Activated T-cell treated with anti-CD3 and anti-CD28 coated beads, Interleukin-2, amount 50 U/mL, for 24 hours (primary cell): ENCODE results near the gene IGFBP2.

Experiments
- DNase-seq: peaks from one replicate; pipeline ENCODE4 v3.0.0-alpha.2; 2020
- H3K27ac Mint-ChIP-seq: 2 replicates; pipeline ENCODE4 v1.8.0; 2020; ENCODE audit warnings: mild to moderate bottlenecking, mixed read lengths
- H3K27me3 Mint-ChIP-seq: 2 replicates; pipeline ENCODE4 v1.8.0; 2020; ENCODE audit warnings: mixed read lengths
- H3K36me3 Mint-ChIP-seq: 2 replicates; pipeline ENCODE4 v1.8.0; 2020; ENCODE audit warnings: low read depth, mixed read lengths
- H3K4me1 Mint-ChIP-seq: 2 replicates; pipeline ENCODE4 v1.8.0; 2020; ENCODE audit warnings: low read depth, mixed read lengths
- H3K4me3 Mint-ChIP-seq: 2 replicates; pipeline ENCODE4 v1.8.0; 2020; ENCODE audit warnings: mild to moderate bottlenecking, moderate library complexity, mixed read lengths
- H3K9me3 Mint-ChIP-seq: 2 replicates; pipeline ENCODE4 v1.8.0; 2020; ENCODE audit warnings: mixed read lengths

The IGFBP2 gene

DNA sequence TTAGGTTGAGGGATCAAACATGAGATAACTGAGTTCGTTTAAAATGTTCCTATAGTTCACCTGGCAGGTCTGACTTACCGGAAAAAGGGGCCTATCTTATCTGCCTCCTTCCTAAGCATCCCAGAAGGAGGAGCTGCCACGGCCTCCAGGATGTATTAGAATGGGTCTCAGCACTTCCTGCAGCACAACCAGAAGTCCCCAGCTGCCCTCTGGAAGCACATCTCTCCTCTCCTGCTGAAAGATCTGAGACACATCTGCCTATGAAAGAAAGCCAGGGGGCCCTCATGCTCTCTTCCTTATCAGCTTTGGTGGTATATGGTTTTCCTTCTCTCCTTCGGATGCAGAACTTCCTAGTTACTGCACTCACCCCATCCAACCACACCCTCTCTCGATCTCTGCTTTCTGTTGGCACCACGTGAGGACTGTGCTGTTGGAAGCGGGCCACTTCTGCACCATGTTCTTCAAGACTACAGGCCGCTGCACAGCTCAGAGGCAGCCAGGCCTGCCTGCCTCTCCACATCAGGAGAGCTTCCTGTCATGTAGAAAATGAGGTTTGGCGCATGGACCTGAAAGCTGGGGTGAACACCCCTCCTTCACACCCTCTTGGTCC lies 55.6 kb downstream of the IGFBP2 start:
- Mint-ChIP-seq H3K4me3 (no peak overlapping the region), H3K27ac (no peak overlapping the region), H3K27me3 (peaks cover 68% of the 10 kb centered on the region), H3K4me1 (peaks cover 24% of the 10 kb centered on the region), H3K36me3 (no peaks in the 10 kb centered on the region), H3K9me3 (no peaks in the 10 kb centered on the region)
- DNase-seq = no peak

DNA sequence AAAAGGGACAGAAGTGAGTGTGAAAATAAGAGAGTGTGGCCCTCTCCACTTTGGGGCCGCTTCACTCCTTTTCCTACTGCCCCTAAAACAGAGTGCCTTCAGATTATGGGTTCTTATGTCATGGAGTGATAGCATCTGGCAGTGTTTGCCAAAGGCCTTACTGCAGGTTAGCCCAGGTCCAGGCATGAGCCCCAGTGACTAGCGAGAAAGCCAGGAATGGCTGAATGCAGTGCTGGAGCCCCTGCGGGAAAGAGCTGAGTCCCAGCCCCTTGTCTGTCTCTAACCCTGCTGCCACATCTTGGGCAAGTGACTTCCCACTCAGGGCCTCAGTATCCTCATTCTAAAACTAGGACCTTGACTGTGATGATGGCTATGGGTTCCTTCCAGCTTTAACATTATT lies 56.2 kb downstream of the IGFBP2 start:
- H3K4me1 Mint-ChIP-seq = peaks cover 28% of the 10 kb centered on the region
- peaks cover 68% of the 10 kb centered on the region for H3K27me3 Mint-ChIP-seq
- H3K4me3 Mint-ChIP-seq = no peak overlapping the region
- H3K36me3 Mint-ChIP-seq = no peaks in the 10 kb centered on the region
- H3K9me3 Mint-ChIP-seq = no peaks in the 10 kb centered on the region
- no peak overlapping the region for H3K27ac Mint-ChIP-seq
- no peak for DNase-seq

DNA sequence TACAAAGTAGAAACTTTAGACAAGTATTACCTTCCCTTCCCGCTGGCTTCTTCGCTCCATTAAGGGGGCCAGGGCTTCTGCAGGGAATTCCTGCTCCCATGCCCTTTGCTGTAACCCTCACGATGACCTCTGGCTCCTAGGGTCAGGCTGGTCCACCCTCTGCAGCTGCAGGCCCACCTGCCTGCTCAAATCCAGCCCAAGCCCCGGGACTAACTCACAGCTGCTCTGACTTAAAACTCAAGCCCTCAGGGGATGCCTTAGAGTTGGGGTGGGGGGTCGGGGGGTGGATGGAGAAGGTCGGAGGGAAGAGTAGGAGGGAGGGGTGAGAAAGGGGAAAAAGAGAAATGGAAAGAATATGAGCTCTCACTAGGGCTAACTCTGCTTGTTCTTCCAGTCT lies 57.2 kb downstream of the IGFBP2 start:
- no peaks in the 10 kb centered on the region for H3K9me3 Mint-ChIP-seq
- H3K36me3 Mint-ChIP-seq = no peaks in the 10 kb centered on the region
- no peak overlapping the region for H3K4me3 Mint-ChIP-seq
- H3K4me1 Mint-ChIP-seq = peaks cover 33% of the 10 kb centered on the region
- H3K27me3 Mint-ChIP-seq = peaks cover 71% of the 10 kb centered on the region
- no peak for DNase-seq
- no peak overlapping the region for H3K27ac Mint-ChIP-seq

DNA sequence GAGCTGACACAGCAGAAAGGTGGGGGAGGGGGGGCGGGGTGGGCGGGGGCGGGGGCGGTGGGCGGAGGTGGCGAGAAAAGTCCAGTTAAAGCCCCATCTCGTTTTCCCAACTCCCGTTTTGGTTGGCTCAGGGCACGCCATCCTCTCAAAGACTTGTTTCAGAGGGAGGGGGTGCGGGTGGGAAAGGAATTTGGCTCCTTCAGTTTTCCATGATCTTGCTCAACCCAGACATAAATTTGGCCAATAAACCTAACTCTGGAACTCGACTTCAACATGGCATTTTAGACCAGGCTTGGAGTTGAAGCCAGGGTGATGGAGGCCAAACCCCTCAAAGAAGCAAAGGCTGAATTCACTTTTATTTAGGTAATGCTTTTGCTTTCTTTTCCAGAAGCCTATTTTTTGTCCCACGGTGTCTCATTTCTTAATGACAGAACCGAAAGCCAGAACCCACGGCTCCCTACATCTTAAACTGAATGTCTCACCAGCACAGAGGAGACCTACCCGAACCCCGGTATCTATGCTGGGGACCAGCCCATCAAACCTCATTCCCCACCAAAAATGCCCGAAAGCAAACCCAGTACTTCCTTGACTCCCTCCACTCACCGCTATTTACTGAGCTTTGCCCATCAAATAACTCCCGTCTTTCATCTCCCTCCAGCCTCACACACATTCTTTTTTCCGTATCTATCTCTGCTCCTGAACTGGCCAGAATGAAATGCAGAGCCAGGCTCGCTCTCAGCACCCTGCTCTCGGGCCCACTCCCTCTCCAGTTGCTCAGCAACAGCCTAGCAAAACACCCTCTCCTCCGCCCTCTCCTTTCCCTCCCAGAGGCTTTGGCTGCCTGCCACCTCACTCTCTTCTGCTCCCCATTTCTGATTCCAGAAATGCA lies 57.9 kb downstream of the IGFBP2 start:
- H3K27me3 Mint-ChIP-seq = peaks cover 71% of the 10 kb centered on the region

DNA sequence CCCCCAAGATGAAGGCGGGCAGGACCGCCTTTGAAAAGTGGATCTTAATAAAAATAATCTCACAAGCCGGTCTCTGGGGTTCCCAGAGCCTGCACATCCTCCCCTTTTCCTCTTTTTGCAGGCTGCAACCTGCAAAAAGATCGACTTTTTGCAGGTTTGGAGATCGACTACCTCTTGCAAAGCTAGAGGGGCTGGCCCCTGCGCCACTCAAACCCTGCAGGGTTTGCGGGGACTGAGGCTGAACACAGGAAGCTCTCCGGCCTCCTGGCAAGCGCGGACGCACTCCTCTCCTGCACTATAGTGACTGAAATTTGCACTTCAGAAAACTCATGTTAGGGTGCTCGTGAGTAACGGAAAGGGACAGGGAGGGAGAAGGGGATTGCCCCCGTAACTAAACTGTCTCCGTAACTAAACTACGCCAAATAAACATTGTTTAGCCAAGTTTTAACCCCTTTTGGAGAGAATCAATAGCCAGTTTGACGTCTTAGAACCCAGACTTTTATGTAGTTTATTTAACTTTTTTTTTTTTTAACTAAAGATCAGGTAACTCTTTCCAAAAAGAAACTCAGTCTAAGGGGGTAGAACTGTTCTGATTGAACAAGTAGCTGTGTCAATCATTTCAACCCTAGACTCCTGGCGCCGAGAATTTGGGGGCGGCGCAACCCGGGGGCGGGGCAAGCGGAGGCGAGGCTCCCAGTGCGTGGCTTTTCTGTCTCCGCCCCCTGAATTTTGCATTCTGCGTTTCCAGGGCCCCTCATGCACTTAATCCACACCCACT lies 59.6 kb downstream of the IGFBP2 start:
- Mint-ChIP-seq H3K4me1 (peaks cover 33% of the 10 kb centered on the region), H3K36me3 (no peaks in the 10 kb centered on the region), H3K9me3 (no peaks in the 10 kb centered on the region), H3K27me3 (peaks cover 79% of the 10 kb centered on the region), H3K27ac (peak overlapping the region; percentile 73), H3K4me3 (peak overlapping the region; percentile 77)
- peak; percentile 81 for DNase-seq

More for the DNA sequence above, 57.9 kb downstream of the IGFBP2 start:
- Mint-ChIP-seq H3K36me3 (no peaks in the 10 kb centered on the region), H3K4me1 (peaks cover 33% of the 10 kb centered on the region), H3K27ac (no peak overlapping the region), H3K4me3 (peak overlapping the region; percentile 37), H3K9me3 (no peaks in the 10 kb centered on the region)
- DNase-seq = no peak

DNA sequence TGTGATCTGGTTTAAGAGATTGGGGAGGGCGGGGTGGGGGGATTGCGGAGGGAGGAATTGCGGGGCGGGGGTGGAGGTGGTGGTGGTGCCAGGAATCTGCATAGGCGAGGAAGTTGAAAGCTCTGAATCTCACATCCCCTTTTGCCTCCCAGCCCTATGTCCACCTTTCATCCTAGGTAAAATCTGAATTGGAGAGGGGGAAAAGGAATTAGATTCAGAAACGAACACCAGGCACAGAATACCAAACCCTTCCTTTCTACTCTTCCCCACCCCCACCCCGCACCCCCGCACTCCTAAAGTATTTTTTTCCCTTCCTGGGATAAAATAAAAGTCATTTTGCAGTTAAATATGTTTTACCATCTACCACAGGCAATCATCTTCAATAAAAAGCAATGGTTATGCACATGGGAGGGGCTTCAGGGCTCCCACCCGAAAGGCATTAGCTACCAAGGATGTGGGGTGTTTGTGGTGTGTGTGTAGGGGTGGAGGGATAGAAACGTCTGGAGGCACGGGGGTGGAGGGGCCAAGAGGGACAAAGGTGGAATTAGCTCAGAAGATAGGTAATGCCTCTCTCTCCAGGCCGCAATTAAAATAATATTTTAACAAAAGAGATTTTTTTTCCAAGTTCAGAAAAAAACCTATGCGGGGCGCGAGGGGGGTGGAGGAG lies 60.3 kb downstream of the IGFBP2 start:
- no peak for DNase-seq
- Mint-ChIP-seq H3K4me1 (peaks cover 33% of the 10 kb centered on the region), H3K36me3 (no peaks in the 10 kb centered on the region), H3K9me3 (no peaks in the 10 kb centered on the region), H3K27me3 (peaks cover 77% of the 10 kb centered on the region), H3K4me3 (peak overlapping the region; percentile 66), H3K27ac (no peak overlapping the region)

DNA sequence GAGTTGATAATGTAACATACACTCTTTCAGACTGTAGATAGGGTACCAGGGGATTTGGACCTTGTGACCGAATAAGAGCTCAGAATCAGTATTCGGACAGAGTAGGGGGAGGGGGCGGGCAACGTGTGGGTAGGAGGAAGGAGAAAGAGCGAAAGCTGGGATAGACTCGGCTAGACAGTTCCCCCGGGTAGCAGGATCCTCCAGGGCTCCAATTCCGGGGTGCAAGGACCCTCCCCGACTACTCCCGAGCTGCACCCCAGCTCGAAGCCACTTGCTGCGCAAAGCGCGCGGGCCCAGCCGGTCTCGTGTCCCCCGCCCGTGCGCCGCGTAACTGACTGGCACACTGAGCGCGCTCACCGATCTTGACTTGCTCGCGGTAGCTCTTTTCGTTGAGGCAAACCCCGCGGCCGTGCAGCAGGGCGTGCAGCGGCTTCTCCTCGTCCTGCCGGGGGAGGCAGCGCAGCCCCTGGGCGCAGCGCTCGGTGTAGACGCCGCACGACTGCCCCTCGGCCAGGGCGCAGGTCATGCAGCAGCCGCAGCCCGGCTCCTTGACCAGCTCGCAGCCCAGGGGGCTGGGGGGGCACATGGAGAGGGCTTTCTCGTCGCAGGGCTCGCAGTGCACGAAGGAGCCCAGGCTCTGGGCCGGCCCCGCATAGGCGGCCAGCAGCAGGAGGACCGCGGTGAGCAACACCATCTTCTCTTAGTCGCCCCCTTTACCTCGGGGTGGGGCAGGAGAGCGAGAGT lies 61.0 kb downstream of the IGFBP2 start:
- H3K27me3 Mint-ChIP-seq = peaks cover 71% of the 10 kb centered on the region
- H3K9me3 Mint-ChIP-seq = no peaks in the 10 kb centered on the region
- peaks cover 33% of the 10 kb centered on the region for H3K4me1 Mint-ChIP-seq
- H3K27ac Mint-ChIP-seq = no peak overlapping the region
- H3K36me3 Mint-ChIP-seq = no peaks in the 10 kb centered on the region
- DNase-seq = peak; percentile 62
- H3K4me3 Mint-ChIP-seq = peak overlapping the region; percentile 66

DNA sequence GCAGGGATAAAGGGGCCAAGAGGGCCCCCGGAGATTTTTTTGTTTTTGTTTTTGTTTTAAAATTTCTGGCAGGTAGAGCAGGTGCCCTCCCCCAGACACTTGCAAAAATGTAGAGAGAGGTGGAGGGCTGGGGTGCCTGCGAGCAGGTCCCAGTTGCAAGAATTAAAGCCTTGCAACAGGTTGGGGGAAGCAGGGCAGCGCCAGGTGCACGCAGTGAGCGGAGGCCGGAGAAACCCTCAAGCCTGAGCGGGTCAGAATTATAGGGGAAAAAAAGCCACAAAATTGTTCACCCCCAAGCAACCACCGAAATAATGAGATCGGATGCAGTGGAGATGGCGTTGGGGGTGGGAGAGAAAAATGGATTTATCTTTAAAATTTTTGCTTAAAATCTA lies 61.6 kb downstream of the IGFBP2 start:
- no peak overlapping the region for H3K27ac Mint-ChIP-seq
- no peak overlapping the region for H3K4me3 Mint-ChIP-seq
- peaks cover 65% of the 10 kb centered on the region for H3K27me3 Mint-ChIP-seq
- no peaks in the 10 kb centered on the region for H3K9me3 Mint-ChIP-seq
- no peaks in the 10 kb centered on the region for H3K36me3 Mint-ChIP-seq
- peaks cover 33% of the 10 kb centered on the region for H3K4me1 Mint-ChIP-seq
- DNase-seq = no peak

DNA sequence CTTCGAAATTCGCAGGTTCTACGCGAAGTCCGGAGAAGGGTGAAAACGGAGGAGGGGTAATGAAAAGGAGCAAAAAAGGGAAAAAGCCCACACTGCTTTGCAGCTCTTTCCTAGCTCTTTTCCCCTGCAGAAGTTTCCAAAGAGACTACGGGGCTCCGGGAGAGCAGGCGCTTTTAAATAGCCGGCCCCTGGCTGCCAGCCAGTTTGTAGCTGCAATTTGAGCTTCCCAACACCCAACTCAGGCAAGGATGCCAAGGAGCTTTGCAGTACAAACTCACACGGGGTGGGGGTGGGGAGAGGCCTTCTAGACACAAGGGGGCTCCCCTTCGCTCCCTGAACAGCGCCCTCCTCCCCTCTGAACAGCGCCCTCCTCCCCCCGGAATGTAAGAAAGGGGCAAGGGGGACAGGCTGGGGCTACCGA lies 62.2 kb downstream of the IGFBP2 start, which contains the start of gene IGFBP5:
TSS of gene IGFBP5 (minus strand) at position 149 of the 421 bp plus-strand sequence. CDS start 774 bp downstream, outside the sequence.
- H3K27ac Mint-ChIP-seq = no peak within 1 kb of the TSS
- no peaks in the 10 kb centered on the region for H3K9me3 Mint-ChIP-seq
- H3K4me1 Mint-ChIP-seq = peaks cover 33% of the 10 kb centered on the region
- H3K4me3 Mint-ChIP-seq = peak within 1 kb of the TSS; percentile 66
- H3K27me3 Mint-ChIP-seq = peaks cover 60% of the 10 kb centered on the region
- H3K36me3 Mint-ChIP-seq = no peaks in the 10 kb centered on the region
- DNase-seq = no peak

DNA sequence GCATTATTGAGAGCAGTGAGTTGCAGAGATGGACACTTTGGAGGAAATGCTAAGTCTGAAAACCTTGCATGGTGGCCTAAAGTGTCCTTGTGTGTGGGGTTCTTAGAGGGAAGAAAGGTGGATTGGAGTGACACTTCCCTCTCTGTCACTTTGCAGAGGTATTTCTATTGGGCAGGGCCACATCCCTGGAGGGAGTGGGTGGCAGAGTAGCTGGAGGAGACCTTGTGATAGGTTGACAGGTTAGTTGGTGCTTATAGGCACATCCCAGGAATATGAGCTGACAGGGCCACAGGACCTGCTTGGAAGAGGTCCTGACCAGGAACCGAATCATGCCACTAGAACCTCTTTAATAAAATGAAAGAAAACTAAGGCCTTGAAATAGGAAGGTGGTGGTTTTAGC lies 63.1 kb downstream of the IGFBP2 start:
- no peak overlapping the region for H3K27ac Mint-ChIP-seq
- no peaks in the 10 kb centered on the region for H3K36me3 Mint-ChIP-seq
- no peak overlapping the region for H3K4me3 Mint-ChIP-seq
- no peak for DNase-seq
- peaks cover 28% of the 10 kb centered on the region for H3K4me1 Mint-ChIP-seq
- H3K9me3 Mint-ChIP-seq = no peaks in the 10 kb centered on the region
- H3K27me3 Mint-ChIP-seq = peaks cover 54% of the 10 kb centered on the region

DNA sequence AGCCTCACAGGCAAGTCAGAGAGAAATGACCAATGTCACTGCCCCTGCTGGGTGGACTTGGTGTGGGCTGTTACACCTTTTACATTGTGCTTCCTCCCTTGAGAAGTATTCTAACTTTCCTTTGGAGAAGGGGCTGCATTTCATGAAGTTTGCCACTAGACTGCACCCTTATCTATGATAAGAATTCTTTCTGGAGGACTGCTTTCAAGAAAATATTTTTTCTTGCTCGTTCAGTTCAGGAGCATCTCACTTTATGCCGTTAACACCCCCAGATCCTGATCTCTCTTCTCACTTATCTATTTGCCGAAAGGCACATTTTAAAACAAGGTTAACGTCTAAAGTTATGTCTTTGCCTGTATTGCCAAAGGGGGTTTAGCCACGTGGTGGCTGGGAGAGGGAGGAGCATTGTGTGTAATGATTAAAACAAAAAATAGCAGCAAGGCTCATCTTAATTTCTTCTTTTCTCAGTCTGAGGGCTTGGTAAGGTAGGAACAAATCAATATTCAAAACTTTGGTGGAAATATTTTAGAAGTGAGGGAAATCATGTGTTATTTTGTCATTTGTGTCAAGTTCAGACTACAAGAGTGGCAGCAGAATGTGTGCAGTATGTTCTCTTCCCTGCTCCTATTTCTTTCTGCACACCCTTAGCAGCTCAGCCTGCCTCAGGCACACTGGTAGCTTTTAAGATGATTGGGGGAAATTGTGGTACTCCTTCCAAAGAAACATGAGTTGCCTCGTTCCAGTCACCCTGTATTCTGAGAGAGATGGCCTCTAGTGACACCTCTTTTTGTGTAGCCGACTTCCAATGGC lies 63.7 kb downstream of the IGFBP2 start:
- no peak overlapping the region for H3K27ac Mint-ChIP-seq
- no peaks in the 10 kb centered on the region for H3K36me3 Mint-ChIP-seq
- no peak overlapping the region for H3K4me3 Mint-ChIP-seq
- H3K4me1 Mint-ChIP-seq = peaks cover 24% of the 10 kb centered on the region
- DNase-seq = no peak
- no peaks in the 10 kb centered on the region for H3K9me3 Mint-ChIP-seq
- peaks cover 54% of the 10 kb centered on the region for H3K27me3 Mint-ChIP-seq

DNA sequence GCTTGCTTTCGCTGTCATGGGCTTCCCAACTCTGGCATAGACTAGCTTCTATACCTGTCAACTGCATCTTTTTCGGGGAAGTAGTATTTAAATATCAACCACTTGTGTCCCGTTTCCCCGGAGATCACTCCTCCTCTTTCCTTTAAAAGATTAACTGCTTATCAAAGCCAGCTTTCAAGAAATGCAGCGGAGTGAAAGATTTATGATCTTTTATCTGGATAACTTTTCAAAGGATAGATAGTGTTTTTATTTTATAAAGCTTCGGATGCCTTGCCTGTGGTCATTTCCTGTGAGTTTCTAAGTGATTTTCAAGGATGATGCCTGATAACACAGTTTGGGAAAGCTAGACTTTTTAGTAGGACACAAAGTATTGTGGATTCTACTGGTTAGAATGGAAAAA lies 65.1 kb downstream of the IGFBP2 start:
- DNase-seq = no peak
- Mint-ChIP-seq H3K27ac (no peak overlapping the region), H3K4me3 (no peak overlapping the region), H3K4me1 (peaks cover 14% of the 10 kb centered on the region), H3K36me3 (no peaks in the 10 kb centered on the region), H3K9me3 (no peaks in the 10 kb centered on the region), H3K27me3 (peaks cover 51% of the 10 kb centered on the region)

DNA sequence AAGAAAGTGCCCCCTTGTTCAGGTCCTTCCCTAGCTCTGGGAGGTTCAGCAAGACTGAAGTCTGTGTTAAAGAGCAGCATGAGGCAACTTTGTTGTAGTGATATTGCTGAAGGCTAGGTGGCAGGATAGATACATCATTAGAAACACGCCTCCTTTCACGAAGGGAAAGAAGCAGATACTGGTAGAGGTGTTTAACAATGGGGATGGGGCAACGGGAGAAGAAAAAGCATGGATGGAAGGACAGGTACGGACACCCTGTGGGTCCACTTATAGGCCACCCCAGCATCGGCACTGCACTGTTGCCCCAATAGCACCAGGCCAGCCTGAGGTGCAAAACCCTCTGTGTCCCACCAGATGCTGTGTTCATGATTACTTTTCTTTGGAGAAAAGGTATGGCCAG lies 65.7 kb downstream of the IGFBP2 start:
- DNase-seq = no peak
- no peak overlapping the region for H3K27ac Mint-ChIP-seq
- H3K4me3 Mint-ChIP-seq = no peak overlapping the region

More for the DNA sequence above, 65.7 kb downstream of the IGFBP2 start:
- no peaks in the 10 kb centered on the region for H3K36me3 Mint-ChIP-seq
- H3K9me3 Mint-ChIP-seq = no peaks in the 10 kb centered on the region
- peaks cover 9% of the 10 kb centered on the region for H3K4me1 Mint-ChIP-seq
- peaks cover 47% of the 10 kb centered on the region for H3K27me3 Mint-ChIP-seq
